ENCODE results near the gene NAA60.

GRCh38 chr16:3510416-3510815 lies 66.9 kb downstream of the NAA60 start:
- TF ChIP-seq, protein P1, sequence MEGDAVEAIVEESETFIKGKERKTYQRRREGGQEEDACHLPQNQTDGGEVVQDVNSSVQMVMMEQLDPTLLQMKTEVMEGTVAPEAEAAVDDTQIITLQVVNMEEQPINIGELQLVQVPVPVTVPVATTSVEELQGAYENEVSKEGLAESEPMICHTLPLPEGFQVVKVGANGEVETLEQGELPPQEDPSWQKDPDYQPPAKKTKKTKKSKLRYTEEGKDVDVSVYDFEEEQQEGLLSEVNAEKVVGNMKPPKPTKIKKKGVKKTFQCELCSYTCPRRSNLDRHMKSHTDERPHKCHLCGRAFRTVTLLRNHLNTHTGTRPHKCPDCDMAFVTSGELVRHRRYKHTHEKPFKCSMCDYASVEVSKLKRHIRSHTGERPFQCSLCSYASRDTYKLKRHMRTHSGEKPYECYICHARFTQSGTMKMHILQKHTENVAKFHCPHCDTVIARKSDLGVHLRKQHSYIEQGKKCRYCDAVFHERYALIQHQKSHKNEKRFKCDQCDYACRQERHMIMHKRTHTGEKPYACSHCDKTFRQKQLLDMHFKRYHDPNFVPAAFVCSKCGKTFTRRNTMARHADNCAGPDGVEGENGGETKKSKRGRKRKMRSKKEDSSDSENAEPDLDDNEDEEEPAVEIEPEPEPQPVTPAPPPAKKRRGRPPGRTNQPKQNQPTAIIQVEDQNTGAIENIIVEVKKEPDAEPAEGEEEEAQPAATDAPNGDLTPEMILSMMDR (IDR thresholded peaks at IDR 0.05): no peak
- TF ChIP-seq POLR2AphosphoS5 (IDR thresholded peaks at IDR 0.05): no peak
